ENCODE measurements around the gene FADS2. TPM values are rescaled to one million over a fixed set of nuclear protein-coding genes. Genes with fewer than 3 reads are reported as not detected.

FADS2 gene
- polyA plus RNA-seq, 1 donor (not counting 4 experiments of a cell fraction or from before 2014, with no cell fraction given): 196 TPM

- Histone ChIP-seq H4K20me1 (ENCODE audit: control insufficient read depth, extremely low read depth, insufficient read depth, low read length) (no peaks in the 10 kb centered on the region), H2AFZ (ENCODE audit: control insufficient read depth, low read length) (no peak overlapping the region), H3K79me2 (ENCODE audit: control insufficient read depth, insufficient read depth, low read length) (no peaks in the 10 kb centered on the region), H3K27ac (ENCODE audit: control insufficient read depth, insufficient read depth, low read length) (no peak overlapping the region), H3K4me2 (ENCODE audit: control insufficient read depth, extremely low read depth, insufficient read depth, low read depth, low read length) (no peak overlapping the region), H3K27me3 (ENCODE audit: control insufficient read depth, extremely low read depth, insufficient read depth, low read length) (no peaks in the 10 kb centered on the region), H3K4me1 (ENCODE audit: control insufficient read depth, extremely low read depth, insufficient read depth, low read length) (no peaks in the 10 kb centered on the region), H3K9me1 (ENCODE audit: control insufficient read depth, extremely low read depth, insufficient read depth, low read length) (no peaks in the 10 kb centered on the region), H3K9me3 (ENCODE audit: control insufficient read depth, low read depth, low read length) (no peaks in the 10 kb centered on the region), H3K4me3 (ENCODE audit: control insufficient read depth in 2 of 3, extremely low read depth in 1 of 3, insufficient read depth in 2 of 3, low read depth in 1 of 3, low read length in 3 of 3) (no peak overlapping the region), H3K36me3 (ENCODE audit: control insufficient read depth in 2 of 2, extremely low read depth in 1 of 2, insufficient read depth in 2 of 2, low read length in 2 of 2) (peaks cover 34 to 45% of the 10 kb centered on the region in 2 experiments), H3K9ac (ENCODE audit: control insufficient read depth, extremely low read depth, insufficient read depth, low read length) (no peak overlapping the region)
- dilution Hi-C loops (cut with MboI; ENCODE audit: extremely low pct_ligation_motif_present, low sequenced_read_pairs): no loop called here
- TF ChIP-seq CTCF (optimal IDR thresholded peaks at IDR 0.05 in 1 of 3, IDR thresholded peaks at IDR 0.05 in 1 of 3, conservative IDR thresholded peaks at IDR 0.05 in 1 of 3; ENCODE audit: extremely low read depth in 1 of 3, insufficient read depth in 2 of 3, low read length in 3 of 3) (no peak), EZH2 (IDR thresholded peaks at IDR 0.05; ENCODE audit: low read length) (no peak)
- DNase-seq (ENCODE audit: low read depth, low spot score) (no peak), FAIRE-seq (no peak)
Observed at GRCh38 chr11:61840371-61840770, 12.3 kb downstream of the FADS2 start.

GRCh38 chr11:61841636-61842527 is 13.8 kb downstream of the FADS2 start:
- no peaks in the 10 kb centered on the region for H3K4me1 ChIP-seq (ENCODE audit: control insufficient read depth, extremely low read depth, insufficient read depth, low read length)
- no peaks in the 10 kb centered on the region for H3K27me3 ChIP-seq (ENCODE audit: control insufficient read depth, extremely low read depth, insufficient read depth, low read length)
- H3K27ac ChIP-seq (ENCODE audit: control insufficient read depth, insufficient read depth, low read length): no peak overlapping the region
- TF ChIP-seq CTCF (optimal IDR thresholded peaks at IDR 0.05 in 1 of 3, IDR thresholded peaks at IDR 0.05 in 1 of 3, conservative IDR thresholded peaks at IDR 0.05 in 1 of 3; ENCODE audit: extremely low read depth in 1 of 3, insufficient read depth in 2 of 3, low read length in 3 of 3) (no peak), EZH2 (IDR thresholded peaks at IDR 0.05; ENCODE audit: low read length) (no peak)
- H3K36me3 ChIP-seq (ENCODE audit: control insufficient read depth in 2 of 2, extremely low read depth in 1 of 2, insufficient read depth in 2 of 2, low read length in 2 of 2): peaks cover 34 to 53% of the 10 kb centered on the region in 2 experiments
- H3K9ac ChIP-seq (ENCODE audit: control insufficient read depth, extremely low read depth, insufficient read depth, low read length): no peak overlapping the region
- no peak overlapping the region for H3K4me2 ChIP-seq (ENCODE audit: control insufficient read depth, extremely low read depth, insufficient read depth, low read depth, low read length)
- dilution Hi-C loops (cut with MboI; ENCODE audit: extremely low pct_ligation_motif_present, low sequenced_read_pairs): no loop called here
- no peak overlapping the region for H2AFZ ChIP-seq (ENCODE audit: control insufficient read depth, low read length)
- H3K9me1 ChIP-seq (ENCODE audit: control insufficient read depth, extremely low read depth, insufficient read depth, low read length): no peaks in the 10 kb centered on the region
- no peaks in the 10 kb centered on the region for H3K9me3 ChIP-seq (ENCODE audit: control insufficient read depth, low read depth, low read length)
- H3K79me2 ChIP-seq (ENCODE audit: control insufficient read depth, insufficient read depth, low read length): no peaks in the 10 kb centered on the region
- no peak for FAIRE-seq
- DNase-seq (ENCODE audit: low read depth, low spot score): no peak
- no peaks in the 10 kb centered on the region for H4K20me1 ChIP-seq (ENCODE audit: control insufficient read depth, extremely low read depth, insufficient read depth, low read length)
- no peak overlapping the region for H3K4me3 ChIP-seq (ENCODE audit: control insufficient read depth in 2 of 3, extremely low read depth in 1 of 3, insufficient read depth in 2 of 3, low read depth in 1 of 3, low read length in 3 of 3)
